Esophagus squamous epithelium (tissue), 4 donors: Measurements from ENCODE around the gene HCFC1.

Experiments used
- POLR2A ChIP-seq, 4 donors: fragments of 450-650 bp; IDR thresholded peaks; one replicate each; pipeline ENCODE4 v1.6.1; 2017; ENCODE audit warnings: antibody characterized with exemption in 4 of 4, mild to moderate bottlenecking in 4 of 4, moderate library complexity in 3 of 4
- TF ChIP-seq, protein P1 (sequence below), 6 experiments: fragments of 450-650 bp in 4 of 6; fragments of 200-600 bp in 2 of 6; sonication (generic) in 2 of 6; IDR thresholded peaks; one replicate each; pipeline ENCODE4 v1.5.1; 2016 to 2019; ENCODE audit warnings: antibody characterized with exemption in 6 of 6, mild to moderate bottlenecking in 4 of 6, moderate library complexity in 4 of 6

DNA sequence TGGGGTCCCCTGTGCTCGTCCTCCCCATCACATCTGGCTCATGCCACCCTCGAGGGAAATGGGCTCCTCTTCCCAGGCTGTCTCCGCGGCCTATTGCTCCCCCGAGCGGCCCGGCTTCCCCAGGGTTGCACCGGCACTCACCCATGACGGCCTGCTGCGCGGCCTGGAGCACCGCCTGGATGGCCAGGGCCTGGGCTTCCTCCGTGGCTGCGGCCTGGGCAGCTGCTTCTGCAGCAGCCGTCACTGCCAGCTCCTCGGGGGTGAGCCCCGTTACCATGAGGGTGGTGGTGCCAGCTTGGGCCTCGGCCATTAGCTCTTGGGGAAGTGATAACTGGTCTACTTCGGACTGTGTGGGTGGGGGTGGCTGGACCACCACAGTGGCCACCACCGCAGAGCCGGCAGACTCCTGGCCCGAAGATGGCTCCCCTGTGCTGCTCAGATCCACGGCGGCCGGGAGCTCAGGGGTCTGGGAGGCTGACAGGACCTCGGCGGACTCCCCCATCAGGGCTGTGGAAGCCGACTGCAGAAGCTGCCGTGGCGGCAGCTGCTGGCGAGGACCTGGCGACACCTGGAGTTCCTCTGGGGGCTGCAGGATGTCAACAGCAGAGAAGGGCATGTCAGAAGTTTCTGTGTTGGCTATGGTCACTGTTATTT, 19.1 kb downstream of the HCFC1 start:
- TF ChIP-seq, protein P1, sequence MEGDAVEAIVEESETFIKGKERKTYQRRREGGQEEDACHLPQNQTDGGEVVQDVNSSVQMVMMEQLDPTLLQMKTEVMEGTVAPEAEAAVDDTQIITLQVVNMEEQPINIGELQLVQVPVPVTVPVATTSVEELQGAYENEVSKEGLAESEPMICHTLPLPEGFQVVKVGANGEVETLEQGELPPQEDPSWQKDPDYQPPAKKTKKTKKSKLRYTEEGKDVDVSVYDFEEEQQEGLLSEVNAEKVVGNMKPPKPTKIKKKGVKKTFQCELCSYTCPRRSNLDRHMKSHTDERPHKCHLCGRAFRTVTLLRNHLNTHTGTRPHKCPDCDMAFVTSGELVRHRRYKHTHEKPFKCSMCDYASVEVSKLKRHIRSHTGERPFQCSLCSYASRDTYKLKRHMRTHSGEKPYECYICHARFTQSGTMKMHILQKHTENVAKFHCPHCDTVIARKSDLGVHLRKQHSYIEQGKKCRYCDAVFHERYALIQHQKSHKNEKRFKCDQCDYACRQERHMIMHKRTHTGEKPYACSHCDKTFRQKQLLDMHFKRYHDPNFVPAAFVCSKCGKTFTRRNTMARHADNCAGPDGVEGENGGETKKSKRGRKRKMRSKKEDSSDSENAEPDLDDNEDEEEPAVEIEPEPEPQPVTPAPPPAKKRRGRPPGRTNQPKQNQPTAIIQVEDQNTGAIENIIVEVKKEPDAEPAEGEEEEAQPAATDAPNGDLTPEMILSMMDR (IDR thresholded peaks at IDR 0.05): no peak
- no peak for TF ChIP-seq POLR2A (IDR thresholded peaks at IDR 0.05)
